ENCODE results near the gene TBC1D1.
A peak's percentile ranks its signal among the peaks of the same experiment; 100 is the strongest.

Gene TBC1D1

GRCh38 chr4:37896206-37896860 lies 5.4 kb downstream of the TBC1D1 start:
- Histone ChIP-seq H3K9me3 (no peaks in the 10 kb centered on the region), H3K27me3 (no peaks in the 10 kb centered on the region), H3K4me3 (ENCODE audit: low read depth in 1 of 2, low read length in 1 of 2) (peak overlapping the region in 1 of 2 experiments; percentile 0), H3K36me3 (peaks cover 20% of the 10 kb centered on the region), H3K27ac (peak overlapping the region; percentile 41), H3K4me1 (ENCODE audit: control insufficient read depth in 1 of 2, insufficient read depth in 1 of 2, low read depth in 1 of 2, low read length in 1 of 2) (peaks cover 22 to 41% of the 10 kb centered on the region in 2 experiments)
- no peak for TF ChIP-seq CTCF (IDR thresholded peaks at IDR 0.05)

- Histone ChIP-seq H3K27me3 (no peaks in the 10 kb centered on the region), H3K4me3 (ENCODE audit: low read depth in 1 of 2, low read length in 1 of 2) (no peak overlapping the region)
Measured at GRCh38 chr4:37902212-37902611, 11.3 kb downstream of the TBC1D1 start.

GRCh38 chr4:37902738-37903693 lies 12.1 kb downstream of the TBC1D1 start:
- Histone ChIP-seq H3K27ac (no peak overlapping the region), H3K4me1 (ENCODE audit: control insufficient read depth in 1 of 2, insufficient read depth in 1 of 2, low read depth in 1 of 2, low read length in 1 of 2) (no peaks in the 10 kb centered on the region), H3K36me3 (peaks cover 64% of the 10 kb centered on the region), H3K27me3 (no peaks in the 10 kb centered on the region), H3K9me3 (no peaks in the 10 kb centered on the region), H3K4me3 (ENCODE audit: low read depth in 1 of 2, low read length in 1 of 2) (no peak overlapping the region)
- no peak for TF ChIP-seq CTCF (IDR thresholded peaks at IDR 0.05)

More at GRCh38 chr4:37902212-37902611, 11.3 kb downstream of the TBC1D1 start:
- no peak overlapping the region for H3K27ac ChIP-seq
- no peaks in the 10 kb centered on the region for H3K4me1 ChIP-seq (ENCODE audit: control insufficient read depth in 1 of 2, insufficient read depth in 1 of 2, low read depth in 1 of 2, low read length in 1 of 2)
- TF ChIP-seq CTCF (IDR thresholded peaks at IDR 0.05) = no peak
- peaks cover 56% of the 10 kb centered on the region for H3K36me3 ChIP-seq
- no peaks in the 10 kb centered on the region for H3K9me3 ChIP-seq

GRCh38 chr4:37903901-37904300 lies 13.0 kb downstream of the TBC1D1 start:
- Histone ChIP-seq H3K4me1 (ENCODE audit: control insufficient read depth in 1 of 2, insufficient read depth in 1 of 2, low read depth in 1 of 2, low read length in 1 of 2) (no peaks in the 10 kb centered on the region), H3K27me3 (no peaks in the 10 kb centered on the region), H3K27ac (no peak overlapping the region), H3K36me3 (peaks cover 70% of the 10 kb centered on the region), H3K4me3 (ENCODE audit: low read depth in 1 of 2, low read length in 1 of 2) (no peak overlapping the region), H3K9me3 (no peaks in the 10 kb centered on the region)
- no peak for TF ChIP-seq CTCF (IDR thresholded peaks at IDR 0.05)

- no peak for TF ChIP-seq CTCF (IDR thresholded peaks at IDR 0.05)
- H3K36me3 ChIP-seq = peaks cover 75% of the 10 kb centered on the region
- H3K27ac ChIP-seq = no peak overlapping the region
- no peaks in the 10 kb centered on the region for H3K27me3 ChIP-seq
- H3K4me1 ChIP-seq (ENCODE audit: control insufficient read depth in 1 of 2, insufficient read depth in 1 of 2, low read depth in 1 of 2, low read length in 1 of 2) = no peaks in the 10 kb centered on the region
- H3K9me3 ChIP-seq = no peaks in the 10 kb centered on the region
- no peak overlapping the region for H3K4me3 ChIP-seq (ENCODE audit: low read depth in 1 of 2, low read length in 1 of 2)
Measured at GRCh38 chr4:37904824-37905223, 13.9 kb downstream of the TBC1D1 start.
